K562 (cell line): ENCODE data around the gene ICAM2. TPM values are rescaled to one million over a fixed set of nuclear protein-coding genes. Genes with fewer than 3 reads are reported as not detected.

Experiments used
- ARID3B ChIP-seq: fragments of 250-450 bp; sonication (Bioruptor Pico); IDR thresholded peaks from 2 replicates; pipeline ENCODE4 v1.4.0; 2020; ENCODE audit warnings: borderline replicate concordance
- BRD4 ChIP-seq: fragments of 200-600 bp; sonication (generic); IDR thresholded peaks from 2 replicates; pipeline ENCODE4 v1.6.1; 2017; ENCODE audit warnings: inconsistent platforms
- E2F8 ChIP-seq: fragments of 450-650 bp; IDR thresholded peaks from 2 replicates; pipeline ENCODE4 v1.7.1; 2018; ENCODE audit warnings: mild to moderate bottlenecking, low read depth; ENCODE audit not compliant: partially characterized antibody
- HDAC3 ChIP-seq: fragments of 450-650 bp; IDR thresholded peaks from 2 replicates; pipeline ENCODE4 v1.6.1; 2018; ENCODE audit warnings: borderline replicate concordance, mild to moderate bottlenecking, moderate library complexity; ENCODE audit not compliant: partially characterized antibody
- KAT7 ChIP-seq: sonication (generic); formaldehyde crosslinking; IDR thresholded peaks from 2 replicates; pipeline ENCODE4 v1.8.0; 2022; ENCODE audit warnings: missing genetic modification reagents, mild to moderate bottlenecking, borderline replicate concordance
- SLC30A9 ChIP-seq: fragments of 250-450 bp; sonication (Bioruptor Pico); IDR thresholded peaks from 2 replicates; pipeline ENCODE4 v1.8.0; 2022; ENCODE audit warnings: mild to moderate bottlenecking, moderate library complexity
- SP1 ChIP-seq: sonication (generic); formaldehyde crosslinking; IDR thresholded peaks from 2 replicates; pipeline ENCODE4 v1.8.1; 2022; ENCODE audit warnings: mild to moderate bottlenecking, missing genetic modification reagents
- TAF15 ChIP-seq: fragments of 200-400 bp; formaldehyde crosslinking; IDR thresholded peaks from 2 replicates; pipeline ENCODE4 v1.6.1; 2017; ENCODE audit warnings: mild to moderate bottlenecking, low read depth, low read length, moderate library complexity
- USF2 ChIP-seq: sonication (generic); formaldehyde crosslinking; IDR thresholded peaks from 2 replicates; pipeline ENCODE4 v1.5.0; 2020; ENCODE audit warnings: missing genetic modification reagents
- ZNF23 ChIP-seq: fragments of 250-450 bp; sonication (Bioruptor Pico); IDR thresholded peaks from 2 replicates; pipeline ENCODE4 v1.4.0; 2020; ENCODE audit warnings: mild to moderate bottlenecking
- ZNF407 ChIP-seq: fragments of 450-650 bp; IDR thresholded peaks from 2 replicates; pipeline ENCODE4 v1.6.1; 2016; ENCODE audit warnings: low read depth
- ZNF639 ChIP-seq, 2 experiments: fragments of 200-800 bp in 1 of 2; sonication (Bioruptor generic) in 1 of 2; sonication (generic) in 1 of 2; formaldehyde crosslinking in 1 of 2; IDR thresholded peaks in 1 of 2; conservative IDR thresholded peaks in 1 of 2; 2 replicates each; pipeline versions ENCODE4 v1.5.0 to v1.6.1; 2016 to 2020; ENCODE audit warnings: missing compliant biosample characterization in 1 of 2, missing genetic modification characterization in 1 of 2, missing genetic modification reagents in 1 of 2
- polyA plus RNA-seq, 8 experiments: library from polyadenylated mRNA; depleted of rRNA in 4 of 8; stranded (reverse) in 5 of 8; unstranded in 3 of 8; fragments of >200 nt; fragmentation: Nextera tagmentation in 2 of 8; fragmentation: Illumina TruSeq in 1 of 8; extraction: Ambion mirVana in 2 of 8; extraction: Trizol in 1 of 8; gene quantifications; 2 replicates each; pipeline versions ENCODE4 v1.2.1 to v1.2.3, GENCODE V29; 2011 to 2014; ENCODE audit warnings: inconsistent platforms in 1 of 8, missing spikeins in 1 of 8
- total RNA-seq, 7 experiments: library from RNA; depleted of rRNA in 6 of 7; stranded (reverse); fragments of >200 nt in 6 of 7; fragmentation: Illumina TruSeq in 2 of 7; extraction: Trizol in 2 of 7; gene quantifications; 2 replicates each; pipeline versions ENCODE4 v1.2.1 to v1.2.3, GENCODE V29; 2011 to 2021; ENCODE audit warnings: low replicate concordance in 1 of 7

Gene ICAM2
- total and polyA plus RNA-seq, 9 of the 15 experiments (the other 6 are each of a cell fraction or from before 2014, with no cell fraction given) = 37.9 to 89.4 (median 60.6) TPM

GRCh38 chr17:64025732-64026294 lies 5.4 kb upstream of the ICAM2 start (continued):
- TF ChIP-seq TAF15 = no peak
- no peak for TF ChIP-seq ZNF407
- no peak for TF ChIP-seq SLC30A9
- no peak for TF ChIP-seq USF2 (CRISPR knock-in tag)
- no peak for TF ChIP-seq BRD4
- TF ChIP-seq KAT7 (CRISPR knock-in tag) = no peak
- TF ChIP-seq SP1 (CRISPR knock-in tag) = peak; percentile 86
- TF ChIP-seq ZNF639 (CRISPR knock-in tag; conservative IDR thresholded peaks at IDR 0.05 in 1 of 2, IDR thresholded peaks at IDR 0.05 in 1 of 2) = 0 out of 4 replicates have a peak, but pooled peaks of 1 of the 2 experiments have one; percentile 43
- TF ChIP-seq HDAC3 = no peak
- TF ChIP-seq E2F8 = no peak
- no peak for TF ChIP-seq ARID3B
- no peak for TF ChIP-seq ZNF23 (CRISPR knock-in tag)
